Calu3 (cell line): ENCODE measurements around the gene P2RY6. TPM values are rescaled to one million over a fixed set of nuclear protein-coding genes. Genes with fewer than 3 reads are reported as not detected.

ENCODE experiments used
- BruUV-seq: library from RNA; stranded (reverse); fragments of 400-500 nt; replicated peaks from 2 replicates; lab custom pipeline; 2021; lab: Mats Ljungman, UMichigan
- CTCF ChIA-PET: fragments of 300-600 bp; sonication (Branson Sonifier 250); formaldehyde crosslinking; loops from one replicate; lab custom pipeline; 2022; ENCODE audit warnings: antibody characterized with exemption; lab: Charles Lee
- DNase-seq: peaks from one replicate; pipeline ENCODE4 v3.0.0; 2022
- H3K27ac Mint-ChIP-seq: one replicate; pipeline ENCODE4 v1.8.0; 2022; ENCODE audit warnings: mixed read lengths; ENCODE audit not compliant: unreplicated experiment
- H3K27me3 Mint-ChIP-seq: one replicate; pipeline ENCODE4 v1.8.0; 2022; ENCODE audit warnings: mixed read lengths; ENCODE audit not compliant: unreplicated experiment
- H3K36me3 Mint-ChIP-seq: one replicate; pipeline ENCODE4 v1.8.0; 2022; ENCODE audit warnings: mild to moderate bottlenecking, moderate library complexity, mixed read lengths; ENCODE audit not compliant: insufficient read depth, unreplicated experiment
- H3K4me1 Mint-ChIP-seq: one replicate; pipeline ENCODE4 v1.8.0; 2022; ENCODE audit warnings: mild to moderate bottlenecking, low read depth, mixed read lengths; ENCODE audit not compliant: unreplicated experiment
- H3K4me3 Mint-ChIP-seq: one replicate; pipeline ENCODE4 v1.8.0; 2022; ENCODE audit warnings: mild to moderate bottlenecking, low read depth, moderate library complexity, mixed read lengths; ENCODE audit not compliant: unreplicated experiment
- H3K9me3 Mint-ChIP-seq: one replicate; pipeline ENCODE4 v1.8.0; 2022; ENCODE audit warnings: low read depth, mixed read lengths; ENCODE audit not compliant: unreplicated experiment
- CTCF ChIP-seq: fragments of 200-600 bp; IDR thresholded peaks from one replicate; pipeline ENCODE4 v1.8.0; 2022; ENCODE audit warnings: antibody characterized with exemption; ENCODE audit not compliant: unreplicated experiment
- intact Hi-C: fragments of 100-400 bp; cut with micrococcal nuclease; formaldehyde crosslinking; loops from one replicate; pipeline ENCODE4 v1.10.0; 2022; ENCODE audit not compliant: unreplicated experiment
- total RNA-seq: library from RNA; stranded (reverse); gene quantifications from 2 replicates; pipeline ENCODE4 v1.2.3, GENCODE V29; 2022

P2RY6 gene
- total RNA-seq, 1 experiment from 2014 or later, result not detected

GRCh38 chr11:73324665-73325035, 52.5 kb downstream of the P2RY6 start:
- no TSS peak for BruUV-seq
- Mint-ChIP-seq H3K4me3 (no peak overlapping the region), H3K27ac (no peak overlapping the region), H3K4me1 (peaks cover 17% of the 10 kb centered on the region), H3K27me3 (no peaks in the 10 kb centered on the region), H3K36me3 (no peaks in the 10 kb centered on the region), H3K9me3 (no peaks in the 10 kb centered on the region)
- no peak for TF ChIP-seq CTCF
- CTCF ChIA-PET, result no interaction called here
- intact Hi-C loops, result no loop called here
- DNase-seq, result no peak

DNA sequence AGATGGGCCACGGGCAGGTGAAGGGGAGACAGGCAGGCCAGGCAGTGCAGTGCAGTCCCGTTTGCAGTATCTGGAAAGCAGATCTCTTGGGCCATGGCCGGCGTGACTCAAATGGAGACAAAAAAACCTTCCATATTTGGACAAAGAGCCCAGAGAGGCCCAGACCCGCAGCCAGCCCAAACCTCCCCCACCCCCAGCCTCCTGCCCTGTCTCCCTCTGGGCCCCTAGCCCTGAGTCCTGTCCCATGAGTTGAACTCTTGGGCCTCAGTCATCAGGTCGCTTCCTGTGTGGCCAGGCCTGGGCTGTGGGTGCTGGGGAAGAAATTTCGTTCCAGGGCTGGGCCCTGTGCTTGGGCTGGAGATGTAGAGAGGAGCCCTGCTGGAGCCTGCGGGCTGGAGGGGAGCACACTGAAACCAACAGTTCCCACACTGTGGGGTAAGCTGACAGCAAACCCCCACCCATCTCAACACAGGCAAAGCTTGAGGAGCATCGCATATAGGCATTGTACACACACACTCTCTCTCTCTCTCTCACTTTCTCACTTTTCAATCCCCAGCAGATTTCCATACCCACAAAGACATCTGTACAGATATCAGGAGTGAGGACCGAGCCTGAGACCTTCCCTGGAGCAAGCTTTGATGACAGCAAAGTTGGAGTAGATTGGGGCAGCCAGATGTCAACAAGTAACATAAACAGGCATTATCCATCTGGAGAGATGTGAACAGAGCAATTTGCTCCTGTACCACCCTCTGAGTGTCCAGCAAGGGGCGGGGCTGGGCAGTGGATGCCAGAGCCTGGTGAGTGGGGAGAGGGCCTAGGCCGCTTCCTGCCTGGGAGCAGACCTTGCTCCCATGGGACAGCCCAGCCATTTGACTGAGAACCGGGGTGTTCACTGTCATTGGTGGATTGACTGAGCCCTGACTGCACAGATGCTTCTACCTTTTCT, 53.2 kb downstream of the P2RY6 start:
- Mint-ChIP-seq H3K27me3 (no peaks in the 10 kb centered on the region), H3K27ac (no peak overlapping the region), H3K36me3 (no peaks in the 10 kb centered on the region), H3K9me3 (no peaks in the 10 kb centered on the region), H3K4me1 (peaks cover 17% of the 10 kb centered on the region), H3K4me3 (no peak overlapping the region)
- no peak for DNase-seq
- no TSS peak for BruUV-seq
- CTCF ChIA-PET, result no interaction called here
- no peak for TF ChIP-seq CTCF
- intact Hi-C loops, result no loop called here

DNA sequence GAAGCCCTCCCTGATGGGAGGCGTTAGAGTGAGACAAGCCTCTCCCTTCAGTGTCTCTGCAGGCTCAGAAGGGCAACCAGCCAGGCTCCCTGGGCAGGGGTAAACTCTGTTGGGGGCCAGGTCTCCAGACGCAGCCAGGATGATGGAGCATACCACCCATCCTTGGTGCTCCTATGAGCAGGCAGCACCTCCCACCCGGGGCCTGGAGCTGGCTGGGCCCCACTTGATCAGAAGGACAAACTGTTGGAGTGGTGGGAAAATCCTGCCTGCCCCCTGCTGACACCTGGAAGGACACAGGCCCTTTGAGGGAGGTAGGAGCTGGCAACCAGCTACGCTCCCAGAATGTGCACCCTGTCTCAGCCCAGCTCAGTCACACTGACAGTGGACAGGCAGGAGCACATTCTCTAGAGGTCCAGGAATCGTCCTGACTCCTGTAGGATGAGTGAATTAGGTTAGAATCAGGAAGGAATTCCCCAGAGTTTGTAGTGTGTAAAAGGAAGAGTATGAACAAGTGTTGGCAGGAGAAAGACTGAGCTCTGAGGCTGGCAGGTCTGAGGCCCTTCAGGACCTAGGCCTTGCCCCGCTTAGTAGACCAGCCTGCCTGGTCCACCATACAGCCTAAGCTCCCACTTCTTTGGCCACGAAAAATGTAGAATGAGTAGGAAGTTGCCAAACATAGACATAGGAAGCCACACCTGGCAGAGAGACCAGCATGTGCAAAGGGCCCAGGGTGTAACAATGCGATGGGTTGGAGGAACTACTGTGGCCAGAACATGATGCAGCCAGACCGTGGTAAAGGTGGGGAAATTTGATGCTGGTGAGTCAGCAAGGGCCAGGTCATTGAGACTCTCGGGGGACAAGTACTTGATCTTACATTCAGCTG, 55.0 kb downstream of the P2RY6 start:
- Mint-ChIP-seq H3K4me1 (peaks cover 11% of the 10 kb centered on the region), H3K4me3 (no peak overlapping the region), H3K9me3 (no peaks in the 10 kb centered on the region), H3K27me3 (no peaks in the 10 kb centered on the region), H3K27ac (no peak overlapping the region), H3K36me3 (no peaks in the 10 kb centered on the region)
- no TSS peak for BruUV-seq
- CTCF ChIA-PET, result interaction anchor here (0.6 to 2.6 kb wide), 4 partner anchors 9 to 280 kb away, joined by 3 to 14 read pairs (median 4); no protein-coding TSS in a partner anchor
- intact Hi-C loops, result no loop called here
- no peak for TF ChIP-seq CTCF
- DNase-seq, result no peak

DNA sequence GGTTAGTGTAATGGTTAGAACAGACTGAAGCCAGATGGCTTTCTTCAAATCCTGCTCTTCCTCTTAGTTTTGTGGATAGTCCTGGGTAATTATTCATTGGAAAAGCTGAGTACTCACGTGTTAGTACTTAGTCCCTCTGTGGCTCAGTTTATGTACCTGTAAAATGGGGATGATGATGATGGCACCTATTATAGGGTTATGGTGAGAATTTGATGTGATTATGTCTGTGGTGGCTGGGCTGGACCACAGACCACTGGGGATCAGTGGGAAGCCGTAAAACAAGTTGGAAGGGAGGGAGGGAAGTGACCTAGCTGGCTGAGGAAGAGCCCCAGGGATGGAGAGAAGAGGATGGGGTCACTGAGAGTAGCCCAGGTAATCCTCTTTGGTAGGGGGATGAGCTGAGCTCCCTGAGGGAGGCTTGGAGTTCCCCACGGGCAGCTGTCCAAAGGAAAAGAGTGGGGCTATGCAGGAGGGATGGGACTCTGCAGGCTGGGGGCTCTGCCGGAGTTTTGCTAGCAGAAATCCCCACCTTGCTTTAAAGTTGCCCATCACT, 55.8 kb downstream of the P2RY6 start:
- Mint-ChIP-seq H3K4me1 (peaks cover 11% of the 10 kb centered on the region), H3K27me3 (no peaks in the 10 kb centered on the region), H3K27ac (no peak overlapping the region), H3K9me3 (no peaks in the 10 kb centered on the region), H3K4me3 (no peak overlapping the region), H3K36me3 (no peaks in the 10 kb centered on the region)
- no peak for DNase-seq
- CTCF ChIA-PET, result interaction anchor here (1.8 to 2.6 kb wide), 2 partner anchors 19 to 21 kb away, joined by 6 to 14 read pairs; no protein-coding TSS in a partner anchor
- no TSS peak for BruUV-seq
- intact Hi-C loops, result no loop called here
- TF ChIP-seq CTCF, result no peak
